DMS 273 (cell line): Measurements from ENCODE around the gene MSX1.

ENCODE experiments used
- DNase-seq: peaks from one replicate; lab custom pipeline; 2025; ENCODE audit not compliant: unreplicated experiment; lab: John Stamatoyannopoulos, UW

The MSX1 gene

DNA sequence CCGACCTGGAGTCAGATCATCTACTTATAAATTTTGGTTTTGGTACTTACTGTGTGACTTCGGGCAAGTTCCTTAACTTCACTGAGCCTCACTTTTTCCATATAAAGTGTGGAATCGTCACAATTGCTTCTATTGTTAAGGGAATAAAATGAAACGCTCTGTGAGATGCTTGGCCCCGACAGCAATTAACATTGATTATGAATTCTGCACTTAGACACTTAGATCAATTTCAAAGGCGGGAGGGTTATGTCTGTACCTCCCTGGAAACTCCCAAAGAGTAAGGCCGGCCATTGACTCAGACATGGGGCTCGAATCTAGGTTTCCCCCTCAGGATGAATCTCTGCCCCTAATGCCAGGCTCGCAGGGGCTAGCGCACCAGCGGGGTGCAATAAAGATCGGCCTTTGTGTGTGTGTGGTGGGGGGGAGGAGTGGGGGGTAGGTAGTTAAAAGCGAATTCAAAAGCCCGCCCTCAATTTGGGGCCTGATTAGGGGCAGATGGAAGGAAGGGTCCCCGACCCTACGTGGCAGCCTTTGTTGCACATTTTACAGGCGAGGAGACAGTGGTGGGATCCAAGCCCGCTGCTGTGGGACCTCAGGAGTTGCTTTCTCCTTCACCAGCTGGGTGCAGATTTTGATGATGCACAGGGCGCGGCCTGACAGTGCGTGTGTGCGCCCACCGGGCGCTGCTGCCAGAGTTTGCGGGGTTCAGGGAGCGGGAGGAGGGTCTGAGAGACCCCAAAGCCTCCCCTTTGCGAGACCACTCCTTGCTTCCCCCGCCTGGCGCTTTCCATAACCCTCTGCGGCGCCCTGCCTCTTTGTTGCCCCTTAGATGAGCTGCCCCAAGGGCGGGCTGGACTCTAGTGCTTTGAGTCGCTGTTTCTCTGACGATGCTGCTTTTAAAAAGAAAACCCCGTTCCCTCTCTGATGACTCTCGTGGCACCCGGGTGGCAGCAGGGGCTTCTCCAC lies 9.6 kb downstream of the MSX1 start:
- no peak for DNase-seq

GRCh38 chr4:4869731-4870571 lies 10.5 kb downstream of the MSX1 start:
- DNase-seq = peak; percentile 46

- DNase-seq = no peak
These were observed 11.2 kb downstream of the MSX1 start for GRCh38 chr4:4870576-4871241.

GRCh38 chr4:4871242-4871572 lies 11.7 kb downstream of the MSX1 start:
- peak; percentile 36 for DNase-seq

- no peak for DNase-seq
These were observed 12.3 kb downstream of the MSX1 start for GRCh38 chr4:4871573-4872313.

GRCh38 chr4:4872314-4872903 lies 12.9 kb downstream of the MSX1 start:
- DNase-seq = no peak

DNA sequence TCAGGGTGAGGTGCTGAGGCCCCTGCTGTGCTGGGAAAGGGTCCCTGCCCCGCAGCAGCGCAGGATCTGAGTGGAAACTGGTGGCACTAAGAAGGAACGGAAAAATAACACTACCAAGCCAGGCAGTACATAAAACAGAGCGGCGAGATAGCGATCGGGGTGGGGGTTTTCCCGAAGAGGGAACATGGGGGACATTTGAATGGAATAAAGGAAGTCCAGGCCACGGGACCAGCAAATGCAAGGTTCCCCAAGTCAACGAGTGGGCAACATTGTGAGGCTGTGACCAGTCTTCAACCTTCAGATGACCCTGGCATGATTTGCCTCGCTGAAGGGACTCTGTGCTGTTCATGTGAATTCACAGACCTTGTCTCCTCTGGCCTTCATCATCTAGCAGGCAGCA lies 13.7 kb downstream of the MSX1 start:
- no peak for DNase-seq

- DNase-seq = no peak
These were observed 14.8 kb downstream of the MSX1 start for GRCh38 chr4:4874254-4874653.

GRCh38 chr4:4875147-4875546 lies 15.7 kb downstream of the MSX1 start:
- DNase-seq = peak; percentile 11

DNA sequence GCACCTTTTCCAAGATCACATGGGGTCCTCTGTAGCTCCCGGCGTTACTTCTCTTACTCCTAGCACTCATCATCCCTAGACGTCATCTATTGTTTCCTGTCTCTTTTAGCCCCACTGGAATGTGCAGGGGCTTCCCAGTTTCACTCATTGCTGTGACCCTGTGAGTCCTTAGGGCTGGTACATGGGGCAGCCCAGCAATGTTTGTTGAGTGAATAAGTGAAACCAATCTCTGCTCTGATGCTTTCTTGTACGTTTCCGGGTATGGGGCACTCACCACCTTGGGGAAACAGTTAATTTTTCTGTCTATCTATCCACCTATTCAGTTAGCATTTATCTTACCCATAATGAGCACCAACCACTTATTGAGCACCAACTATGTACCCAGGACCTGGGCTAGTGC lies 16.1 kb downstream of the MSX1 start:
- DNase-seq = no peak

DNA sequence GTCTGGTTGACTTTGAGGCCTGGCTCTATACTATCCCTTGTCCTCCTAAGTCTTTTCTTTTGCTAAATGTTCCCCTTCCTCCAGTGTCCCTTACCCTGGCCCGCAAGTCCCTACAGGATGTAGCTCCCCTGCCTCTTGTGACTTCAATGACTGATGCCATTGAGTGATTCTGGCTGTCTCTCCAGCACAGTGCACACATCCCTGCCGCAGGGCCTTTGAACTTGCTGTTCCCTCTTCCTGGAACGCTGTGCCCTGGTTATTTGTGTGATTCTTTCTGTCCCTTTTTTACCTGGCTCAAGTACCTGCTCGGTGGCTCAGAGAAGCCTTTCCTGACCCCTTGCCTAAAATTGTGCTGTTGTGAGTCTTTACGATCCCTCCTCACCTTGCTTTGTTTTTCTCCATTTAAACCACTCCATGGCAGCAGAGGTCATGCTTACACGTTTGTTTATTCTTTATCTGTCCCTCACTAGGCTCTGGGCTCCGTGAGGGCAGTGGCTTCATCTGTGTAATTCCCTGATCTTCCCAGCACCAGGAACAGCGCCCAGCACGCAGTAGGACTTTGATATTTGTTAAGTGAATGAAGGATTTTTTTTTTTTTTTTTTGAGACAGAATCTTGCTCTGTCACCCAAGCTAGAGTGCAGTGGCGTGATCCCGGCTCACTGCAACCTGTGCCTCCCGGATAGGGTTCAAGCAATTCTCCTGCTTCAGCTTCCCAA lies 17.6 kb downstream of the MSX1 start:
- no peak for DNase-seq

DNA sequence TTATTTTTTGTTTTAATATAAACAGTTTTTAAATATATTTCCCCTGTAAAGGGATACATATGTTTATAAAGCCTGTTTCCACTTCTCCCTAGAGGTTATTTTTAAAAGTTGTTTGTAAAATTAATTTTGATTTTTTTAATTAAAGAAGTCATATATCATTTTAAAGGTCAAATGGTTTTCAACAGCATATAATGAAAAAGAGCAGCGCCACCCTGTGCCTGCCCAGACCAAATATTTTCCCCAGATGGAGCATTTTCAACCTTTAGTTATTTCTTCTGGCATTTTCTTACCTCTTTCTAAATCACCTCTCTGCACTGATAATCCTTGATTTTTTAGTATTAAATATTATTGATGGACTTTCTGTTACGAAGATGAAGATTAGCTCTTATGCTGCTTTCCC lies 21.0 kb downstream of the MSX1 start:
- no peak for DNase-seq

- DNase-seq = no peak
These were observed 22.0 kb downstream of the MSX1 start for GRCh38 chr4:4881432-4881831.

DNA sequence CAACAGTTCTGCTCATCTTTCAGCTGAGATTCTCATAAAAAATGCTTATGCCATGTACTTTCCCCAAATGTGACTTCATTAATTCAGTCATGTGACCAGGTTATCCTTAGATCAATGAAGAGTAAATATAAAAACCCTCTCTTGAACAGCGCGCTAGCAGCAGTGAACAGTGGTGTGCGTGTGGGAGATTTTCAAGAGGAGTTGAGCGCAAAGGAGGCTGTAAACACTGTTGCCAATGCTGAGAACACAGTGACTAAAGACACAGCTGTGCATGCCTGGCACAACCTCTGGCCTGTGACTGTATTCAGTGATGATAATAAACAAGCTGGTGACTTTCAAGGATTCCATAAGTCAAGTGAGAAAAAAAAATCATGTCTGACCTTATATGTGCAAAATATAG lies 25.1 kb downstream of the MSX1 start:
- DNase-seq = no peak

DNA sequence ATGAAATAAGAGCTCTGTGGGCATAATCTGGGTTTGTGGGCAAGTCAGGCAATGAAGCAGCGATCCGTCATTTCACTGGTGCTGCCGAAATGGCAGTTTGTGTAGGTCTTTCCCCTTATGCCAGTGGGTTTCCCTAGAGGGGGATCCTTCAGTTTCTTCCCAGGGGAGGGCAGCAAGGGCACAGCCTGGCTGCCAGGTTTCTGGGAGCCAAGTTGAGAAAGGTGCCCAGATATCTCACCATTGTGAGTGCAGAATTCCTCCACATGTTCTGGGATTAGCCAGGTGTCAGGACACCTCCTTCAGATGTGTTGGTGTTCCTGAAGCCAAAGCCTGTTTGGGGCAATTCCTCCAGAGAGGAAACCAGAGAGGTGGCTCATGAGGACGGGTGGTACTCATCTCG lies 28.0 kb downstream of the MSX1 start:
- no peak for DNase-seq

DNA sequence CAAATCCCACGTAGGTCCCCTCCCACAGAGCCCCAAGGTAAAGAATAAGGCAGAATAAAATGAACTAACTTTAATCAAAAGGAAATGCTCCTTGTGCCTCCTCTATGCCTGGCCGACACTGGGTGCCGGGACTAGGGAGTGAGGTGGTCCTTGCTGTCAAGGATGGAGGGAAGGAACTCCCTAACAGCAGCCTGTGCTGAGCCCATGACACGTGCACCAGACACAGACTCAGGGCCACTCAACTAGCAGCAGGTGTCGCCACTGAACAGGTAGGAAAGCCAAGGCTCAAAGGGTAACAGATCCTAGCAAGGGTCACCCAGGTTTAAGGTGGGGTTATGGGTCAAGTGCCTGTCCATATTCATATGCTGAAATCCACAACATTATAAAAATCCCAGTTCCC lies 29.2 kb downstream of the MSX1 start:
- no peak for DNase-seq

GRCh38 chr4:4889781-4890180 lies 30.3 kb downstream of the MSX1 start:
- DNase-seq = no peak

DNA sequence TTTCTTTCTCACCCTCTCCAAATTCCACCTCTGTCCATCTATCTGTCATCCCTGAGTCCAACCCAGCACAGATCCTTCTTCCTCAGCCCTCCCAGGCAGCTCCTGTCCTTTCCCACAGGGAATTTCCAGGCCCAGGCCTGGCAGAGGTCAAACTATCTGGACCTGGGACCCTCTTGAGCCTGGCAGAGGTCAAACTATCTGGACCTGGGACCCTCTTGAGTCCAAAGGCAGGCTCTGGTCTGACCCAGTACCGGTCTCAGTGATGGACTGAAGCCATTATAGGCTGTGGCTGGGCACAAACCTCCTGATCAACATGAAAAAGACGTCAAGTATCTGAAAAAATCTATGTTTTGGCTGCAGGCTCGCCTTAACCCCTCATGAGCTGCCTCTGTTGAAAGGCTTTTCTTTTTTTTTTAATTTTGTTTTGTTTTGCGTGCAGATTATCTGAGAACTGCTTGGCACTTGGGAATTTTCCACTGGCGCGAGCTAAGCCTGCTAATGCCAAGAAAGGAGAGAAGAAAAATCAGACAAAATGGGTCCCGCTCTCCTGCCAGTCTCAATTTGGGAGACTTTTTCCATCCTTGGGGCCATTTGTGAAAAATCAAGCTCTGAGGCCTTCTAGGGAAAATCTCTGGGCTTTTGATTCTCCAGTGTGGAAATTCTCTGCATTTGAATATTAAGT lies 31.2 kb downstream of the MSX1 start:
- no peak for DNase-seq

- no peak for DNase-seq
These were observed 34.3 kb downstream of the MSX1 start for GRCh38 chr4:4893721-4894120.
